Esophagus squamous epithelium (tissue), 4 donors: Measurements from ENCODE around the gene ISOC1.

Experiments used
- CTCF ChIP-seq, 6 experiments: fragments of 450-650 bp in 4 of 6; fragments of 200-600 bp in 2 of 6; sonication (generic) in 2 of 6; IDR thresholded peaks; one replicate each; pipeline ENCODE4 v1.5.1; 2016 to 2019; ENCODE audit warnings: antibody characterized with exemption in 6 of 6, mild to moderate bottlenecking in 4 of 6, moderate library complexity in 4 of 6
- POLR2A ChIP-seq, 4 donors: fragments of 450-650 bp; IDR thresholded peaks; one replicate each; pipeline ENCODE4 v1.6.1; 2017; ENCODE audit warnings: antibody characterized with exemption in 4 of 4, mild to moderate bottlenecking in 4 of 4, moderate library complexity in 3 of 4

GRCh38 chr5:129113867-129114266 is 19.3 kb downstream of the ISOC1 start:
- TF ChIP-seq CTCF (IDR thresholded peaks at IDR 0.05) (no peak), POLR2A (IDR thresholded peaks at IDR 0.05) (no peak)
